Mucosa of stomach (tissue), 1 donor: Measurements from ENCODE around the gene NOS1AP.
"Not testable (repeated sequence)": the region's sequence is repeated elsewhere in the genome, so short reads cannot be mapped to it uniquely, and the experiment has no call there.

Experiments
- H3K27me3 ChIP-seq: one replicate; pipeline ENCODE4 v1.7.0; 2013; ENCODE audit warnings: mild to moderate bottlenecking, low read length; ENCODE audit not compliant: control insufficient read depth, insufficient read depth
- H3K36me3 ChIP-seq: one replicate; pipeline ENCODE4 v1.7.0; 2013; ENCODE audit warnings: low read length; ENCODE audit not compliant: control insufficient read depth, insufficient read depth
- H3K4me1 ChIP-seq: one replicate; pipeline ENCODE4 v1.7.0; 2013; ENCODE audit warnings: mild to moderate bottlenecking, low read length; ENCODE audit not compliant: control insufficient read depth, insufficient read depth
- H3K4me3 ChIP-seq: one replicate; pipeline ENCODE4 v1.7.0; 2013; ENCODE audit warnings: low read length
- H3K9ac ChIP-seq: one replicate; pipeline ENCODE4 v1.7.0; 2013; ENCODE audit warnings: mild to moderate bottlenecking, low read length, moderate library complexity
- H3K9me3 ChIP-seq: one replicate; pipeline ENCODE4 v1.7.0; 2013; ENCODE audit warnings: mild to moderate bottlenecking, low read length, moderate library complexity; ENCODE audit not compliant: control insufficient read depth
- donor health status: Pancreatic carcinoma.

The NOS1AP gene

GRCh38 chr1:162166917-162167615, 97.6 kb downstream of the NOS1AP start:
- no peaks in the 10 kb centered on the region for H3K9me3 ChIP-seq
- peaks cover 14% of the 10 kb centered on the region for H3K4me1 ChIP-seq
- H3K27me3 ChIP-seq: no peaks in the 10 kb centered on the region
- H3K36me3 ChIP-seq: no peaks in the 10 kb centered on the region
- H3K4me3 ChIP-seq: no peak overlapping the region
- H3K9ac ChIP-seq: no peak overlapping the region

GRCh38 chr1:162168261-162168660, 98.8 kb downstream of the NOS1AP start:
- no peaks in the 10 kb centered on the region for H3K9me3 ChIP-seq
- no peak overlapping the region for H3K9ac ChIP-seq
- no peak overlapping the region for H3K4me3 ChIP-seq
- H3K36me3 ChIP-seq: no peaks in the 10 kb centered on the region
- peaks cover 14% of the 10 kb centered on the region for H3K4me1 ChIP-seq
- H3K27me3 ChIP-seq: no peaks in the 10 kb centered on the region

GRCh38 chr1:162169031-162169790, 99.7 kb downstream of the NOS1AP start:
- H3K9ac ChIP-seq: no peak overlapping the region
- H3K4me1 ChIP-seq: peaks cover 14% of the 10 kb centered on the region
- no peaks in the 10 kb centered on the region for H3K9me3 ChIP-seq
- no peak overlapping the region for H3K4me3 ChIP-seq
- no peaks in the 10 kb centered on the region for H3K36me3 ChIP-seq
- H3K27me3 ChIP-seq: no peaks in the 10 kb centered on the region

- Histone ChIP-seq H3K9ac (no peak overlapping the region), H3K4me1 (peaks cover 9% of the 10 kb centered on the region), H3K36me3 (no peaks in the 10 kb centered on the region), H3K4me3 (no peak overlapping the region), H3K9me3 (no peaks in the 10 kb centered on the region), H3K27me3 (no peaks in the 10 kb centered on the region)
These were observed 101.6 kb downstream of the NOS1AP start for GRCh38 chr1:162171111-162171510.

GRCh38 chr1:162172311-162173102, 103.0 kb downstream of the NOS1AP start:
- Histone ChIP-seq H3K4me1 (peaks cover 15% of the 10 kb centered on the region), H3K9ac (no peak overlapping the region), H3K9me3 (no peaks in the 10 kb centered on the region), H3K4me3 (no peak overlapping the region), H3K27me3 (no peaks in the 10 kb centered on the region), H3K36me3 (no peaks in the 10 kb centered on the region)

GRCh38 chr1:162173607-162174006, 104.1 kb downstream of the NOS1AP start:
- H3K27me3 ChIP-seq, H3K36me3 ChIP-seq, H3K4me3 ChIP-seq, H3K9me3 ChIP-seq, H3K9ac ChIP-seq: not testable (repeated sequence)
- H3K4me1 ChIP-seq: peaks cover 13% of the 10 kb centered on the region

- H3K36me3 ChIP-seq, H3K9me3 ChIP-seq, H3K27me3 ChIP-seq, H3K9ac ChIP-seq, H3K4me3 ChIP-seq: not testable (repeated sequence)
- peaks cover 16% of the 10 kb centered on the region for H3K4me1 ChIP-seq
These were observed 104.5 kb downstream of the NOS1AP start for GRCh38 chr1:162174027-162174426.

GRCh38 chr1:162175379-162176081, 106.0 kb downstream of the NOS1AP start:
- H3K9ac ChIP-seq: no peak overlapping the region
- H3K27me3 ChIP-seq: no peaks in the 10 kb centered on the region
- H3K4me3 ChIP-seq: no peak overlapping the region
- H3K4me1 ChIP-seq: peaks cover 25% of the 10 kb centered on the region
- H3K36me3 ChIP-seq: no peaks in the 10 kb centered on the region
- H3K9me3 ChIP-seq: no peaks in the 10 kb centered on the region

GRCh38 chr1:162177126-162177525, 107.6 kb downstream of the NOS1AP start:
- H3K36me3 ChIP-seq: no peaks in the 10 kb centered on the region
- no peak overlapping the region for H3K4me3 ChIP-seq
- H3K4me1 ChIP-seq: peaks cover 25% of the 10 kb centered on the region
- no peaks in the 10 kb centered on the region for H3K27me3 ChIP-seq
- no peaks in the 10 kb centered on the region for H3K9me3 ChIP-seq
- no peak overlapping the region for H3K9ac ChIP-seq

GRCh38 chr1:162178432-162178831, 108.9 kb downstream of the NOS1AP start:
- H3K4me1 ChIP-seq: peaks cover 25% of the 10 kb centered on the region
- no peaks in the 10 kb centered on the region for H3K36me3 ChIP-seq
- no peaks in the 10 kb centered on the region for H3K9me3 ChIP-seq
- H3K4me3 ChIP-seq: no peak overlapping the region
- no peaks in the 10 kb centered on the region for H3K27me3 ChIP-seq
- no peak overlapping the region for H3K9ac ChIP-seq

GRCh38 chr1:162179121-162179520, 109.6 kb downstream of the NOS1AP start:
- no peak overlapping the region for H3K9ac ChIP-seq
- no peaks in the 10 kb centered on the region for H3K36me3 ChIP-seq
- no peaks in the 10 kb centered on the region for H3K9me3 ChIP-seq
- H3K27me3 ChIP-seq: no peaks in the 10 kb centered on the region
- H3K4me3 ChIP-seq: no peak overlapping the region
- peaks cover 25% of the 10 kb centered on the region for H3K4me1 ChIP-seq
